COLO668 (cell line): ENCODE measurements around the gene PPFIA2.
"Not testable (repeated sequence)": the region's sequence is repeated elsewhere in the genome, so short reads cannot be mapped to it uniquely, and the experiment has no call there.

Source experiments
- DNase-seq: peaks from one replicate; lab custom pipeline; 2025; ENCODE audit not compliant: unreplicated experiment; lab: John Stamatoyannopoulos, UW

PPFIA2 gene

DNA sequence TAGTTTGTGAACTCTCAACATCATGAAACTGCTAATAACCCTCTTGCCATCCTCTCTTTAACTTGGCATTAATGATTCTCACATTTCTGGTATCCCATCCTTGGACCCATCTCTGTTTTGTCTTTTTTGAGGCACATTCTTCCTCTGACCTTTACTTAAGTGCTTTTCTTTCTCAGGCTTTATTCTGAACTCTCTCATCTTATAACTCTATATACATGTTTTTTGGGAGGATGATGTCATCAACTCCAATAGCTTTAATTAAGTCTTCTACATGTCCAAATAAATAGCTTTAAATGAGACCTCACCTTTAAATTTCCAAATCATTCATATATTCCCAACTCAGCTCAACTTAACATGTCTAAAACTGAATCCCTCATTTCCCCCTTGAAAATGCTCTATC is 88.4 kb downstream of the PPFIA2 start:
- DNase-seq: no peak

- DNase-seq: no peak
These were observed 90.7 kb downstream of the PPFIA2 start for GRCh38 chr12:81668475-81668874.

GRCh38 chr12:81659310-81659709 is 99.8 kb downstream of the PPFIA2 start:
- DNase-seq: not testable (repeated sequence)

- DNase-seq: no peak
These were observed 114.6 kb downstream of the PPFIA2 start for GRCh38 chr12:81644503-81644902.

GRCh38 chr12:81639196-81639595 is 120.0 kb downstream of the PPFIA2 start:
- no peak for DNase-seq

DNA sequence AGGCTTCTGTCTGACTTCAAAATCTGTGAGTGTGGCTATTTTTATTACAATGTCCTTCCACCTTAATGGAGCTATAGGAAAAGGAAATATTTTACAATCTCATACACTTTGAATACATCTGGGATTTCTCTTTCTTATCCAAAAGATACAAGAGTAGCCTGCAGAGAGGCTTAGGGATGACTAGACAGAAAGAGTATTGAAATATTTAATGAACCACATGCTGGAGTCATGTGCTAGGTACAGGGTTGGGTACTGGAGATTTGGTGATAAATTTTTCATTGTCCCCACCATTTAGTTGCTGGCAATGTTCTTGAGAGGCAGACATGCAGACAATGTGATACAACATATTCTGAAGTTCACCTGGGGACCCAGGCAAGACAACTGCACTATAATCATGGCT is 126.0 kb downstream of the PPFIA2 start:
- DNase-seq: no peak

DNA sequence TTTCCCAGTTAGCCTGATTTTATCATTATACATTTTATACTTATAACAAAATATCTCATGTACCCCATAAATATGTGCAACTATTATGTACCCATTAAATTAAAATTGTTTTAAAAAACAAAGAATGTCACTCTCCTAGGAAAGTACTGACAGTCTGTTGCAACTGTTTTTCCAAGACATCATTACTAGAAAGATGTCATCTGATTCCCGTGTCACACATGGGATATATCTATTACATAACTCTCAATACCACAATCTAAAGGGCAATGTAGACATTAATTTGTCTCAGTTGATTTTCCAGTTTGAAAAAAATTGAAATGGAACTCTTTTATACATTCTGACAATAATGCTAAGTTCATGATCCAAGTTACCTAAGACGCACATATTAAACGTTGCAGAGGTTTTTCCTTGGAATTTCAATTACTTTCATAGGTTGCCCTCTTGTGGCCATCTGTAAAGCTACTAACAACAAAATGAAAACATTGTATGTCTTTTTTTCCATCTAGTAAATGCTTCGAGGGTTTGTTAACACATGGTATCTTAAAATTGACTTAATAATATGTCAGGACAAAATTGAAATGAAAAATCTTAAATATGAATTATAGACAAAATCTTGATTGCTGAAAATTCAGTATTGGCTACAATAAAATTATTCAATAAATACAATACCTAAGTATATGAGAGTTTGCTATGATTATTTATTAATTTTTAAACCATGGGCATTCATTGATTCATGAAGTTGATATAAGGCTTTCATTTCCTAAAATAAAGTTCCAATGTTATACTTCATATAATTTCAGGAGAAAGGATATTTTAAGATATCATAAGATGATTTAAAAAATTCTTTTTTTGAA is 131.6 kb downstream of the PPFIA2 start:
- no peak for DNase-seq

DNA sequence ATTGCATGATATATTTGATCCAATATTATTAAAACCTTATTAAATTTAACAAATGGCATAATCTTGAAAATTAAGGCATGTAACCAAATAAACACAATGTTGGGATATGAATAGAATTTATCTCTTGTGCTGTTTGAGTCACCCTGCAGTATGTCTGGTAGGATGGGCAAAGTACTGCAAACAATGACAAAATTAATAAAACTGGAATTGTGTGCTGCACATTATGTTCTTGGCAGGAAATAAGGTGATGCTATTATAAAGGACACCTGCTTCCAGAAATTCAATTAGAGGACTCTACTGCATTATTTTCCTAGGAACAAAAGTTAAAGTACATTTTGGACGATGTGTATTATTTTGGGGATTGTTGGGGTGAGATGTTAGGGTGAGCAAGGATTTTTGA is 132.7 kb downstream of the PPFIA2 start:
- no peak for DNase-seq

DNA sequence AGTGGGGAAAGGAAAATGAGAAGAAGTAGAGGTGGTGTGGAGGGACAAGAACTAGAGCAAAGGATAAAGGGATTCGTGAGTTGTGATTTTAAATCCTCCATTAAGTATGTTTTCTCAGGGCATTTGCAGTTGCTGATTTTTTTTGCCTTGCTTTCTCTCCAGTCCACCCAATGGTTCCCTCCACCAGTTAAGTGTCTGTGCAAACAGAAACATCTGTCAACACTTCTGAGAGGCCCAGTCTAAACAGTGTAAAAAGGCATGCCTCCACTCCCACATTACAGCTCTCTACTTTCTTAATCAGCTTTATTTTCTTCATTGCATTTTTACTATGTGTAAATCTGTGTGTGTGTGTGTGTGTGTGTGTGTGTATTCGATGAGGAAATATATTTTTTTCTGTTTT is 141.2 kb downstream of the PPFIA2 start:
- DNase-seq: peak; percentile 21

GRCh38 chr12:81615026-81615588 is 144.0 kb downstream of the PPFIA2 start:
- DNase-seq: no peak

DNA sequence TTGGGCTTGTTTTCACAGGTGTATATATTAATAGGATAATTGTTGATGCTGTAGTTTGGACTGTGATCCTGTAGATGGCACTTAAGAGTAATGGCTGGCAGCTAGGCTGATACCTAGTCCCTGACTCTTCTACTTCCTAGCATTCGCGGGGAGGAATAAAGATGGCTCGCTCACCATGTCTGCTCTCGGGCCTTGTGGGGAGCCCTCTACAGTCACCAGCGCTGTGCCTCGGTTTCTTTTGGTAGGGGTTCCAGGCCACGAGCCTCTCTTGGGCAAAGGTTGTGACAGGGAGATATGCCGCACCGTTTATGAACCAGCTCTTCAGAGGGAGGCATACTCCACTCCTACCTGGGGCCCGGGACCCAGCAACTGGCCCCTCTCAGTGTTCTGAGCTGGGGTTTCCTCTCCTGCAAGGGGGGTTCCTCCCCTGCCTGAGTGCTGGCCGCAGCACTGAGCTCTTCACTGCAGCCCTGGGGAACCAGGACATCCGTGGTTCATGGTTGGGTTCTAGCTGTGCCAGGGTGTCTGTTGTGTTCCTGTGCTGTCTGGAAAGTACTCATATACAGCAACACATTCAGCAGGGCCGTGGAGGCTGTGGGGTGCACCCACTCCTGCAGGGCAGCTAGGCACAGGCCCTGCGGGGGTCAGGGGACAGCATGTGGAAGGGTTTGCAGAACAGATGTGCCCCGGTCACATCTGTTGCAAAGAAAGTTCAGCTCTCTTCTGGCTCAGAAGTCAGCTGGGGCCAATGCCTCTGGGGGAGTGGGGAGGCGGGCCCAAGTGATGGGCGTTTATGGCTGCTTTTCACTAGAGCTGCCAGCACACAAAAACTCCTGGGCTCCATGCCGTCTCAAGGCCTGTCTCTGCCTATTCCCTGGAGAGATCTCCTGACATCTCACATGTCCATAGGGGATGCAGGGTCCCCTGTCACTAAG is 147.9 kb downstream of the PPFIA2 start:
- no peak for DNase-seq

- peak; percentile 44 for DNase-seq
These were observed 161.1 kb downstream of the PPFIA2 start for GRCh38 chr12:81597928-81598604.

GRCh38 chr12:81596558-81596957 is 162.6 kb downstream of the PPFIA2 start:
- no peak for DNase-seq

GRCh38 chr12:81591256-81591655 is 167.9 kb downstream of the PPFIA2 start:
- no peak for DNase-seq

DNA sequence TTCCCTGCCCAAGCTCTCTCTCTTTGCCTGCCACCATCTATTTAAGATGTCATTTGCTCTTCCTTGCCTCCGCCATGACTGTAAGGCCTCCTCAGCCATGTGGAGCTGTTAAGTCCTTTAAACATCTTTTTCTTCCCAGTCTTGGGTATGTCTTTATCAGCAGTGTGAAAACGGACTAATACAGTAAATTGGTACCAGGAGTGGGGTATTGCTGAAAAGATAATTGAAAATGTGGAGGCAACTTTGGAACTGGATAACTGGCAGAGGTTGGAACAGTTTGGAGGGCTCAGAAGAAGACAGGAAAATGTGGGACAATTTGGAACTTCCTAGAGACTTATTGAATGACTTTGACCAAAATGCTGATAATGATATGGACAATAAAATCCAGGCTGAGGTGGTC is 168.4 kb downstream of the PPFIA2 start:
- DNase-seq: not testable (repeated sequence)

DNA sequence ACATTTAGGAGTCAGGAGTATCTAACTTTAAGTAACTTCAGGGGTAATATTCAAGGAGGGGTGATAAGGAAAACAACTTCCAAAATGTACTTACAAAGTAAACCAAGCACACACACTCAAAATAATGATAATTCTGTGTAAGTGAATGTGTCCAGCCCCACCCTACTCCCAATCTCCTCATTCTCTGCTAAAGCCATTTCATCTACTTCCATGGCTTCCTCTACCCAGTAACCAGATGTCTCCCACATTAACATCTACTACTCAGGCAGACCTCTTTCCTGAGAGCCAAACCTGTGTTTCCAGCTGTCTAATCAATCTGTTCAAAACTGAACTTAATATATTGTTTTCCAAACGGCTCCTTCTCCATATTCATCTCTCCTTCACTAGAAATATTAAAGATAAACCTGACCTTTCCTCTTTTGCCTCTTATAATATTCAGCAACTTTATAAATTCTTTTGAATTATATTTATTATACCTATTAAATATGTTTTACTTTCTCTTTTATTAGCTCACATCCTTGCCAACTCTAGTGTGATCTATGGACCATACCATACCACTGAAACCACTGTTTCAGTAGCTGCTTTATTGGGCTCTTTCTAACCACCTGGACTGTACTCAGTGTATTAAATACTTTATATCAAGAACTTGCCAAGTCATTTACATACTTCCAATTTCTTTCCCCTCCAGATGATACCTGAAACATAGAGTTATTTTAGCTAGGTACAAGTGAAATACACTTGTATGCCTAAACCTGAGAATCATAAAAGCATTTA is 170.7 kb downstream of the PPFIA2 start:
- no peak for DNase-seq

DNA sequence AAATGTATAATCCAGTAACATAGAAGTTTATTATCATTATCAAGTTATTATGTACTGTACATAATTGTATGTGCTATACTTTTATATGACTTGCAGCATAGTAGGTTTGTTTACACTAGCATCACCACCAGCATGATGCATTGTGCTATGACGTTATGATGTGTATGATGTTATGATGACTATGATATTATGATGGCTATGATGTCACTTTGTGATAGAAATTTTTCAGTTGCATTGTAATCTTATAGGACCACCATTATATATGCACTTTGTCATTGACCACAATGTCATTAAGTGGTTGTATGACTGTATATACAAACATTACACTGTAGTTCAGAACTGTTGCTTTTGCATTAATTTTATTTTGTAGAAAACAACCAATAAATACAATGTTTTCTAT is 173.4 kb downstream of the PPFIA2 start:
- DNase-seq: no peak

DNA sequence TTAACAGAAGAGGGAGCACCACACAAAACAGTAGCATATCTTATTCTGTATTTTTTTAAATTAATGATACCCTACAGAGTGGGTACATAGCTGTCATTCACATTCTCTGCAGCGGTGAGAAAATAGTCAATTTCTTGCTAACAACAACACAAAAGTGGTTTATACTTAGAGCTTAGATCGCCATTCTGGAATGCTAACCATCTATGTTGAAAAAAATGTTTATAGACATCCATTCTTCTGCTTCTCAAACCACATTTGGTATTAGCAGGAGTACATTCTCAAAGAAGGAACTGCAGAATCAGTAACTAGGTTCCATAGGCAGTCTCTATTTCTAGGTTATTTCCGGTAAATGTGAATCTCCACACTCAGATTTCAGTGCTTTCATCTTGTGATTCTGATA is 185.9 kb downstream of the PPFIA2 start:
- no peak for DNase-seq

DNA sequence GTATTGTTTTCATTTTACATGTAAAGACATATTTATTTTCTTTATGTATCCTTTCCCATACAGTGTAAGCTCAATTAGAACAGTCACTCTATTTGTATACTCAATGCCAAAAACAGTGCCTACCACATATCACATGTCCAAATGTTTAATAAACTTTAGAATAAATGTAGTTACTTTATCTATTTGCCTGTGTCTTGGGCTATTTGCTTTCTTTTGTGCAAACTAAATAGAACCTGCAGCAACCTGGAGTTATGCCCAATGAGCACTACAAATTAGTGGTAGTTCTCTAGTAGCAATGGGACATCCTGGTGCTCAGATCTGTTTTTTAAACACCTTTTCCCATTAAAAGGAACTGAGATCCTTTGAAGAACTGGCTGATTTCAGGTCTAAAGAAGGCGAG is 186.7 kb downstream of the PPFIA2 start:
- DNase-seq: no peak

- no peak for DNase-seq
These were observed 188.9 kb downstream of the PPFIA2 start for GRCh38 chr12:81570234-81570633.
